PC-3 (cell line): Measurements from ENCODE around the gene LRP1B. TPM values are rescaled to one million over a fixed set of nuclear protein-coding genes. Genes with fewer than 3 reads are reported as not detected.

Source experiments
- ATAC-seq: fragments of 200-7000 bp; cut with Tn5 transposase; 2 replicates; pipeline ENCODE4 v1.9.1; 2020; ENCODE audit warnings: mild to moderate bottlenecking, moderate library complexity
- BruUV-seq: library from RNA; stranded (reverse); fragments of 400-500 nt; replicated peaks from 2 replicates; lab custom pipeline; 2021; lab: Mats Ljungman, UMichigan
- CTCF ChIA-PET: fragments of 300-600 bp; sonication (Branson Sonifier 250); formaldehyde crosslinking; loops from one replicate; lab custom pipeline; 2022; ENCODE audit warnings: antibody characterized with exemption; lab: Charles Lee
- POLR2A ChIA-PET: fragments of 300-600 bp; sonication (Branson Sonifier 250); formaldehyde crosslinking; loops from one replicate; lab custom pipeline; 2022; ENCODE audit warnings: antibody characterized with exemption; ENCODE audit not compliant: unreplicated experiment; lab: Charles Lee
- DNase-seq: peaks from one replicate; pipeline ENCODE4 v3.0.0-alpha.2; 2015
- H2AFZ ChIP-seq: fragments of 300-600 bp; sonication (generic); 2 replicates; pipeline ENCODE4 v1.6.0; 2016; ENCODE audit warnings: antibody characterized with exemption, low read length
- H3F3A ChIP-seq: fragments of 300-600 bp; sonication (generic); one replicate; pipeline ENCODE4 v1.6.0; 2017; ENCODE audit warnings: antibody characterized with exemption, low read length, control low read depth, mild to moderate bottlenecking; ENCODE audit not compliant: unreplicated experiment
- H3K27ac ChIP-seq: fragments of 300-600 bp; sonication (generic); 2 replicates; pipeline ENCODE4 v1.5.1; 2016; ENCODE audit warnings: mild to moderate bottlenecking, low read length
- H3K27me3 ChIP-seq: fragments of 300-600 bp; sonication (generic); 2 replicates; pipeline ENCODE4 v1.6.1; 2016; ENCODE audit warnings: low read length, mixed read lengths
- H3K36me3 ChIP-seq: fragments of 300-600 bp; sonication (generic); 2 replicates; pipeline ENCODE4 v1.6.1; 2016; ENCODE audit warnings: low read depth, mixed run types, low read length, mixed read lengths
- H3K4me1 ChIP-seq: fragments of 300-600 bp; sonication (generic); 2 replicates; pipeline ENCODE4 v1.5.1; 2016; ENCODE audit warnings: low read length; ENCODE audit not compliant: insufficient read depth
- H3K4me2 ChIP-seq: fragments of 300-600 bp; sonication (generic); 2 replicates; pipeline ENCODE4 v1.6.0; 2016; ENCODE audit warnings: low read length
- H3K4me3 ChIP-seq: fragments of 300-600 bp; sonication (generic); 2 replicates; pipeline ENCODE4 v1.5.1; 2016; ENCODE audit warnings: mild to moderate bottlenecking, low read length, mixed read lengths
- H3K79me2 ChIP-seq: fragments of 300-600 bp; sonication (generic); 2 replicates; pipeline ENCODE4 v1.6.1; 2017; ENCODE audit warnings: low read length, mixed read lengths
- H3K9ac ChIP-seq: fragments of 300-600 bp; sonication (generic); 2 replicates; pipeline ENCODE4 v1.6.0; 2016; ENCODE audit warnings: mild to moderate bottlenecking, low read length
- H3K9me2 ChIP-seq: fragments of 300-600 bp; sonication (generic); replicated peaks from 2 replicates; pipeline ENCODE4 v1.6.1; 2016; ENCODE audit warnings: mixed run types, low read length, mixed read lengths
- H3K9me3 ChIP-seq: fragments of 300-600 bp; sonication (generic); 2 replicates; pipeline ENCODE4 v1.6.1; 2016; ENCODE audit warnings: low read length, mixed read lengths
- H4K20me1 ChIP-seq: fragments of 300-600 bp; sonication (generic); 2 replicates; pipeline ENCODE4 v1.6.1; 2016; ENCODE audit warnings: low read length, mixed read lengths
- EZH2 ChIP-seq: fragments of 300-600 bp; sonication (generic); IDR thresholded peaks from one replicate; pipeline ENCODE4 v1.6.1; 2017; ENCODE audit warnings: antibody characterized with exemption, mild to moderate bottlenecking, low read length; ENCODE audit not compliant: unreplicated experiment
- EZH2phosphoT487 ChIP-seq: fragments of 300-600 bp; sonication (generic); IDR thresholded peaks from 2 replicates; pipeline ENCODE4 v1.6.1; 2018; ENCODE audit warnings: mild to moderate bottlenecking, antibody characterized with exemption, low read length, borderline replicate concordance
- intact Hi-C: fragments of 100-400 bp; cut with micrococcal nuclease; formaldehyde crosslinking; loops from 2 replicates; pipeline ENCODE4 v1.9.0; 2023
- total RNA-seq: library from RNA; depleted of rRNA; stranded (reverse); fragments of >200 nt; gene quantifications from 2 replicates; pipeline ENCODE4 v1.2.3, GENCODE V29; 2014
- TF ChIP-seq, protein P1 (sequence below): fragments of 300-600 bp; sonication (generic); conservative IDR thresholded peaks from 2 replicates; pipeline ENCODE4 v1.5.1; 2017; ENCODE audit warnings: antibody characterized with exemption, low read depth, mild to moderate bottlenecking, low read length

Gene LRP1B
- total RNA-seq, 1 experiment from 2014 or later: 0.04 TPM

DNA sequence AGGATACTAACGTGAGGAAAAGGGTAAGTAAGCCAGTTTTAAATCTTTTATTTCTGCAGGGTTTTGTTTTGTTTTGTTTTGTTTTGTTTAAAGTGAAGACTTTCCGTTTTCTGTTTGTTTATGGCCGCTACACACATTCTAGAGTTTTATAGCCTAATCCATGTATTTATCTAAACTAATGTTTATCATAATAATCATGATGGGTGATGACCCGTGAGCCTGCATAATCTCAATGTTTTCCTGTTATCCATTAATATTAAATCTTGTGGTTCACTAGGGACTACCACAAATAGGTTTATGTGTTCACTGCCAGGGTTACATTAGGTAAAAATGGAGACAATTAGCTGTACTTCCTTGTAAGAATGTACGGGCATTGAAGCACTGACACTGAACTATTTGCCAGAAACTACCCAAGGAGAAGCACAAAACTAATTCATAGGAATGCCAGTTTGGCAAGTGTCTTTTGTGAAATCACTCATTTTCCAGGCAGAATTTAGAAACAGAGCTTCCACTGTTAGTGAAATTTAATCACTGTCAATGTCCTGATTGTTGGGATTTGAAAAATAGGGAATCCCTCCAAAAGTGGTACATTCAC is 574.8 kb downstream of the LRP1B start:
- Histone ChIP-seq H3K9ac (no peak overlapping the region), H3K4me2 (no peak overlapping the region), H3K27me3 (no peaks in the 10 kb centered on the region), H4K20me1 (no peaks in the 10 kb centered on the region), H3F3A (no peaks in the 10 kb centered on the region), H3K79me2 (no peaks in the 10 kb centered on the region), H3K27ac (no peak overlapping the region), H3K9me2 (no peaks in the 10 kb centered on the region), H3K36me3 (no peaks in the 10 kb centered on the region), H2AFZ (no peak overlapping the region), H3K4me3 (no peak overlapping the region), H3K4me1 (peaks cover 12% of the 10 kb centered on the region; the same call in 1 of the 2 replicates), H3K9me3 (no peaks in the 10 kb centered on the region)
- CTCF ChIA-PET: interaction anchor here (1.7 kb wide), 1 partner anchor 585 kb away, joined by 6 read pairs; no protein-coding TSS in a partner anchor
- BruUV-seq: no TSS peak
- DNase-seq: no peak
- TF ChIP-seq EZH2 (no peak), EZH2phosphoT487 (no peak)
- TF ChIP-seq, protein P1, sequence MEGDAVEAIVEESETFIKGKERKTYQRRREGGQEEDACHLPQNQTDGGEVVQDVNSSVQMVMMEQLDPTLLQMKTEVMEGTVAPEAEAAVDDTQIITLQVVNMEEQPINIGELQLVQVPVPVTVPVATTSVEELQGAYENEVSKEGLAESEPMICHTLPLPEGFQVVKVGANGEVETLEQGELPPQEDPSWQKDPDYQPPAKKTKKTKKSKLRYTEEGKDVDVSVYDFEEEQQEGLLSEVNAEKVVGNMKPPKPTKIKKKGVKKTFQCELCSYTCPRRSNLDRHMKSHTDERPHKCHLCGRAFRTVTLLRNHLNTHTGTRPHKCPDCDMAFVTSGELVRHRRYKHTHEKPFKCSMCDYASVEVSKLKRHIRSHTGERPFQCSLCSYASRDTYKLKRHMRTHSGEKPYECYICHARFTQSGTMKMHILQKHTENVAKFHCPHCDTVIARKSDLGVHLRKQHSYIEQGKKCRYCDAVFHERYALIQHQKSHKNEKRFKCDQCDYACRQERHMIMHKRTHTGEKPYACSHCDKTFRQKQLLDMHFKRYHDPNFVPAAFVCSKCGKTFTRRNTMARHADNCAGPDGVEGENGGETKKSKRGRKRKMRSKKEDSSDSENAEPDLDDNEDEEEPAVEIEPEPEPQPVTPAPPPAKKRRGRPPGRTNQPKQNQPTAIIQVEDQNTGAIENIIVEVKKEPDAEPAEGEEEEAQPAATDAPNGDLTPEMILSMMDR: no peak
- POLR2A ChIA-PET: no interaction called here
- ATAC-seq: no peak
- intact Hi-C loops: loop anchor here (1.0 to 10.0 kb wide), 6 partner anchors 157 to 1041 kb away; no protein-coding TSS in a partner anchor

DNA sequence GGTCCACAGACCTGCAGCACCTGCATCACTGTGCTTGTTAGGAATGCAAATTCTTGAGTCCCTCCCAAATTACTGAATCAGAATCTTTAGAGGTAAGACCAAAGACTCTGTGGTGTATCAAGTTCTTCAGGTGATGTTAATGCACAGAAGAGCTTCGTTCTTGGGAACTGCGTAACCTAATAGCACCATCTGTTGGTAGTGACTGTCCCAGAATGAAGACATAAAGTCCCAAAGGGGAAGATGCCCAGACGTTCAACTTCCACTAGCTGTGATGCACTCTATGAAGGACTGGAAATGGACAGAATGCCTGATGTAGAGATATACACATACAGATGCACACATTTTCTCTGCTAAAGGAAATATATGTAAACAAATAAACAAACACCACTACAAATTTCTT is 576.0 kb downstream of the LRP1B start:
- BruUV-seq: no TSS peak
- Histone ChIP-seq H2AFZ (no peak overlapping the region), H3K4me1 (peaks cover 12% of the 10 kb centered on the region), H3K27me3 (no peaks in the 10 kb centered on the region), H3K36me3 (no peaks in the 10 kb centered on the region), H3K79me2 (no peaks in the 10 kb centered on the region), H4K20me1 (no peaks in the 10 kb centered on the region), H3F3A (no peaks in the 10 kb centered on the region), H3K27ac (no peak overlapping the region), H3K9me3 (no peaks in the 10 kb centered on the region), H3K4me2 (no peak overlapping the region), H3K4me3 (no peak overlapping the region), H3K9me2 (no peaks in the 10 kb centered on the region), H3K9ac (no peak overlapping the region)
- peak; percentile 69 for DNase-seq
- POLR2A ChIA-PET: interaction anchor here (0.6 kb wide), 1 partner anchor 429 kb away, joined by 3 read pairs; no protein-coding TSS in a partner anchor
- peak; percentile 63 for ATAC-seq
- CTCF ChIA-PET: interaction anchor here (0.6 to 1.7 kb wide), 7 partner anchors 56 to 691 kb away, joined by 3 to 6 read pairs (median 4); no protein-coding TSS in a partner anchor
- no peak for TF ChIP-seq EZH2phosphoT487
- TF ChIP-seq EZH2: no peak
- TF ChIP-seq, protein P1: peak; percentile 79
- intact Hi-C loops: loop anchor here (1.0 to 10.0 kb wide), 4 partner anchors 156 to 1042 kb away; no protein-coding TSS in a partner anchor
